Astrocyte of the hippocampus (primary cell): ENCODE data around the gene FAHD1.
"Not testable (repeated sequence)": the region's sequence is repeated elsewhere in the genome, so short reads cannot be mapped to it uniquely, and the experiment has no call there.

Experiments
- DNase-seq: peaks from one replicate; pipeline ENCODE4 v3.0.0; 2011; ENCODE audit warnings: low read depth, low spot score

Gene FAHD1

DNA sequence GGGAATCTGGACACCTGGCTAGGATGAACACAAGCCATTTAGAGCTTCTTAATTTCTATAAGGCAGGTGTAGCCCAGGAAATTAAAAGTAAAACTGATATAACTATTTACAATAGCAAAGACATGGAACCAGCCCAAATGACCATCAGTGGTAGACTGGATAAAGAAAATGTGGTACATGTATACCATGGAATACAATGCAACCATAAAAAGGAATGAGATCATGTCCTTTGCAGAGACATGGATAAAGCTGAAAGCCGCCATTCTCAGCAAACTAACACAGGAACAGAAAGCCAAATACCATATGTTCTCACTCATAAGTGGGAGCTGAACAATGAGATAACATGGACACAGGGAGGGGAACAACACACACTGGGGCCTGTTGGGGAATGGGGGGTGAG lies 19.4 kb downstream of the FAHD1 start:
- DNase-seq: no peak

DNA sequence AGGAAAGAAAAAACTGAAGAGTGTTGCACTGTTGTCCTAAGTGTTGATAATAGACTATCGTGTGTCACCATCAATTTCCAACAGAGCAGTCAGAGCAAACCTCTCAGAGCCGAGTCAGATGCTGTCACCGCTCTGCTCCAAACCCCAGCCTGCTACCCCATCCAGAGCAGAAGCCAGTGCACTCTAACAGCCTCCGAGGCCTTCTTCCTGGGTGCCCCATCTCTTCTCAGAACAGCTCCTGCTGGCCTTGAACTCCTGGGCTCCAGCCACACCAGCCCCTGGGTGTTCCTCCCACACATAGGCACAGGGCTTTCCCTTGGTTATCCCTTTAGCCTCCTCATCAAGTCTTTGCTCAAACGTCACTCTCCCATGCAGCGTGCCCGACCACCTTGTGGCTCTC lies 24.0 kb downstream of the FAHD1 start:
- DNase-seq: no peak

DNA sequence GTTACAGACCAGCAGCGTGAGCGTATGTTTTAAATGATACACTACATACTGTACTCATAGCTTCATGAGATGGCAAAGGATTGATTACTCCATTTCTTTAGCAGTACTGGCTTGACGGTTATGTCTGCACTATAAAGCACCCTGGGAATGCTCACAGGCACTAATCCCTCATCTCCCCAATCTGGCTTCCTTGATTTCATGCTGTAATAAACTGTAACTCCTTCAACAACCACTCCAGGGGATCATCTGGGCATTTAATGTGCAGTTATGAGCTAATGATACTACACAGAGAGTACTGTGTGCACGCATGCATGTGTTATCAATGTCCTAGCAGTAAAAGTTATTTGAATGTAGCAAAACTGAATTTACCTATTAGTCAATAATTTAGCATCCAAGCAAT lies 24.8 kb downstream of the FAHD1 start:
- no peak for DNase-seq

DNA sequence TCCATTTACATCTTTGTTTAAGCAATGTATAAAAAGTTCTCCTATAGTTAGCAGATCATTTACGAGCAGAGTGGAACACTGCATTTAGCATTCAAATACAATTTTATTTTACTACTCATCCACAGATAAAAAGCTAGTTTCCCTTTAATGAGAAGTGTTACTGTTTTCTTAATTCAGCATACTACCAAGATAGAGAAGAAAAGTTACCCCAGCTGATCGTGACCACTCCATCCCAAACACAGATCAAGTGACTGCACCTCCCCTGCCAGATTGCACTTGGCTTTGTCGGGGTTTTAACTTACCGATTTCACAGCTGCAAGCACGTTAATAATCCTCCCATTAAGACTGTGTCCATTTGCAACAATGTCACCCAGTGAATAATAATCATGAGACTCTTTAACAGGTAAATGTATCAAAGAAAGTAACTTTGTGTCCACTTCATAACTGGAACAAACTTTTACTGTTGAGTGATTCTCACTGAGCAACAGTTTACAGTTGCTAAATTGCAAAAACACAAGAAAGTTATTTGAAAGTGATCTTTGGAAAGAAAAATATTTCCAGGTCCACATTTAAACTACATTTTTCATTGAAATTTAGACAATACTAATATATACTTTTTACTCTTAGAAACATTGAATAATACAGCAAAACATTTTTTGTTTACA lies 30.6 kb downstream of the FAHD1 start:
- DNase-seq: no peak

DNA sequence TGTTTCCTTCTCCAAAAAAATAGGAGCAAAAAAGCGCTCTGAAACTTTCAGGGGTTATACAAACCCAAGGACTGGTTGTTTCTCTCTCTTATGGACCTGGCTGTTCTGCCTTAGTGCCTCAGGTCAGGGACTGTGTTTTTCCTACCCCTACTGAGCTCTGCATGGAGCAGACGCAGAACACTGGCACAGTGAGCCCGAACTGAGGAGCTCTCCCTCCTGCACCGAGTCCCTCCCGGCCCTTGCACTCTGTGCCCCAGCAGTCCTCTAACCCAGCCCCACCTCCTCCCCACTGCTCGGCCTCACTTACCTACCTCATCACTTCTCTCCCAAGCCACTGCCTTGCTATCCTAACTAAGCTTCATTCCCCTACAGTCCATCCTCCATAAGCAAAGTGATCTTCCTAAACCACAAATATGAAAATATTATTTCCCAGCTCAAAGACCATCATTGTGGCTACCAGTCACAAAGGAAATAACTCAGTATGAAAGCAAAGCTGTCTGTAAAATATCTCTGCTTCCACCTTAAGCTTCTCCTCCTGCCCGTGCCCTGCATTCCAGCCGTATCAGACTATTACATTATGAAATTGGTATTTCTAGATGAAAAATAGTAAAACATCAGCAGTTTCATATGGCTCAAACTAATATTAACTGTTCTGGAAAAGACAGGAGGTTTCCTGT lies 31.3 kb downstream of the FAHD1 start:
- DNase-seq: peak; percentile 6

DNA sequence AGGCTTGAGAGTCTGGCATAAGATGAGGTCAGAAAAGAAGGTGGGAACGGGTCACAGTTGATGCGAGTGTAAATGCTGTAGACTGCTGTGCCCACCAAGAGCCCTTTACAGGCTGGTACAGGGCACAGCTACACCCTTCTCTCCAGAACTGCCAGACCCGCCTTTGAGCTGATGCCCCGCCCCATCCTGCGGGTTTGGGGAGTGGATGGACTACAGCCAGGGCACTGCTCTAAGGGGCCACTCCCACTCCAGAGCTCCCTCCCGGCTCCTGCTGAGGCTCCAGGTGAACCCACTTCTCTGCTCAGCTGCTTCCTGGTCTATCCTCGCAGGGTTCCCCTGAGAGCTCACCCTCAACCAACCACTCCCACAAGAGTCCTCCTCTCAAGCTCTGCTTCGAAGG lies 32.6 kb downstream of the FAHD1 start:
- no peak for DNase-seq

DNA sequence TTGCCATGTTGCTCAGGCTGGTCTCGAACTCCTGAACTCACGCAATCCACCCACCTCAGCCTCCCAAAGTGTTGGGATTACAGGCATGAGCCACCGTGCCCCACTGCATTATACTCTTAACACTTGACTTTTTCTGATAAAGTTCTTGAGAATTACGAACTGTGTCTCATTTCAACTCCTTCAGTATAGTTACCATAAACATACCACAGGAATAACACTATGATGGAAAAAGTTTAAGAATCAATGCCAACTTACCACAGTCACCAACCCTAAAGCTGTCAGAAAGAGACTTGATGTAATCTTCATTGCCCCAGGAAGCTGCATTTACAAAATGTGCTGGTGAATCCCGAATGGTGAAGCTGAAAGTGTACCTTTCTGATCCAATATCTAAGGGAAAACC lies 34.7 kb downstream of the FAHD1 start:
- no peak for DNase-seq

DNA sequence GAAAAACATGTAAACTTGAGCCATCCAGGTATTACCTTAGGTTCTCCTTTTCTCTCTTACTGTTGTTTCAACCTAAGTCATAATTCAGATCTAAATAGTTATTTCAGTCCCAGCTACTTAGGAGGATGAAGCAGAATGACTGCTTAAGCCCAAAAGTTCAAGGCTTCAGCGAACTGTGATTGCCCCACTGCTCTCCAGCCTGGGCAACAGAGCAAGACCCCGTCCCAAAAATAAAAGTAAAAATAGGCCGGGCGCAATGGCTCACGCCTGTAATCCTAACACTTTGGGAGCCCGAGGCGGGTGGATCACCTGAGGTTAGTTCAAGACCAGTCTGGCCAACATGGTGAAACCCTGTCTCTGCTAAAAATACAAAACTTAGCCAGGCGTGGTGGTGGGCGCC lies 35.4 kb downstream of the FAHD1 start:
- no peak for DNase-seq

DNA sequence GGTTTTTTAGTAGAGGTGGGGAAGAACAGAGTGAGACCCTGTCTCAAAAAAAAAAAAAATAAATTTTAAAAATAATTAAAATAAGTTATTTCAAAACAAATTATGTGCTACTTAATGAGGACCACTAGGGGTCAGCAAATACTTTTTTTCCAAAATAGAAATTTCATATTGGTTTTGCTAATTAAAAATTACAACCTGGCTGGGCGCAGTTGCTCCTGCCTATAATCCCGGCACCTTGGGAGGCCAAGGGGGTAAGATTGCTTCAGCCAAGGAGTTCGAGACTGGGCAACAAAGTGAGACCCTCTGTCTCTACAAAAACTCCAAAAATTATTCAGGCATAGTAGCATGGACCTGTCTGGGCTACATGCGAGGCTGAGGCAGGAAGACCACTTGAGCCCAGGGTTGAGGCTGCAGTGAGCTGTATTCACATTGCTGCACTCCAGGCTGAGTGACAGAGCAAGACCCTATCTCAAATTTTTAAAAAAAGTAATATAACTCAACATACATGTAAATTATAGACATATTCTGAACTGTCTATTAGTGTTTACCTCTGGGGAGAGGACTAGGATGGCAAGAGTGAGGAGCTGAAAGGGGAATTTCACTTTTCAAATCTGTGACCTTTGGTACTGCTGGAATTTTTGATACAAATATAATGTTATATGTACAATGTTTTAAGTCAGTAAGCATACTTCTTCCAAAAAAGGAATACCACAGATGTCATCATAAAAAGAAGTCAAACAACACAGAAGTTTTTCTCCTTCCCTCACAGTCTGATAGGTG lies 36.9 kb downstream of the FAHD1 start:
- peak; percentile 48 for DNase-seq

DNA sequence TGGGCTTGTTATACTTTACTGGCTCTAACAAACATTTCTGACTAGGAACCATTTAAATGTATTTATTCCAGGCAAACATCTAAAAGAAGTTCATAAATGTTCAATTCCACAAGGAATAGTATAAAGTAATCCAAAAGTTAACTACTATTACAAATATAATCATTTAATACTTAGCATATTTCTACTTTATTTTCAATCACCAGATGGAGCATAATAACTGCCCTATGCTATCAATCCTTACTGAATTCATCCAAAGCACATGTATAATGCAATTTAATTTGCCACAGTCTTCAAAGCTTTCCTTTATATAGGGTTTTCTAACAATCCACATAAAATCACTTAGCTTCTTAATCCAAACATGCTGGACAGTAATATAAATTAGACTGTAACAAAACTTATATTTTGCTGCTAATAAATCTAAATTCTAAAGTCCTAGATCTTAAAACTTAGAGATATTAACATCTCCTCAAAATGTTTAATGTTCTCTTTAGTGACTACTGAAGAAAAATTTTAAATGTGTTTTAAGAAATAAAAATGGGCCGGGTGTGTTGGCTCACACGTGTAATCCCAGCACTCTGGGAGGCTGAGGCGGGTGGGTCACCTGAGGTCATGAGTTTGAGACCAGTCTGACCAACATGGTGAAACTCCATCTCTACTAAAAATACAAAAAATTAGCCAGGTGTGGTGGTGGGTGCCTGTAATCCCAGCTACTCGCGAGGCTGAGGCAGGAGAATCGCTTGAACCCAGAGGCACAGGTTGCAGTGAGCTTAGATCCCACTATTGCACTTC lies 39.1 kb downstream of the FAHD1 start:
- DNase-seq: no peak

DNA sequence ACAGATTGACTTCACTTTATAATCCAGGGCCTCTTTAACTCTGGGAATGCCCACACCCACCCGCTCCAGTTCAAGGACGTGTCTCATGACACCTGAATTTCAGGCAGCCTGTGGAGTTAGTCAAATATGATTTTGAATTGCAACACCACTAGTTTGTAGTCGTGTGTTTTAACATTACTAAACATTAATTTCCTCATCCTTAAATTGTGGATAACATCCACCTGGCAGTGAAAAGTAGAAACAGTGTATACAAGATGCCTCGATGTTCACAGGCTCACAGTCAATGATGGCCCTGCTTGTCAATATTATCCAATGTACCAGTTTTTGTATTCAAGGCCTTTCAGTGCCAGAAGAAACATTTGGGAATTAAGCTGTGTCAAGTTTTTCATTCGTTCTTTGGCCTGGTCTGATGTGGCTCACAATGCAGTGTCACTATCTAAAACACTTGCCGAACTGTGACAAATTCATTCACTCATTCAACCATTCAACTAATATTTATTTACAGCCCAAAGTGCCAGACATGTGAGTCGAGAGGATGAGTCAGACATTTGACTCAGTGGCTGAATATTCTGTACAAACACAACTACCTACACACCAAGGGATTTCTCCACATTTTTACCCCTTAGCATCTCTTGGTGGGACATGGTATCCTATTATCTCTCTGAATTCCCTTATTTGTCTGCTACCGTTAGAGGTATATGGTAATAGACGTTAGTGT lies 43.5 kb downstream of the FAHD1 start:
- peak; percentile 76 for DNase-seq

DNA sequence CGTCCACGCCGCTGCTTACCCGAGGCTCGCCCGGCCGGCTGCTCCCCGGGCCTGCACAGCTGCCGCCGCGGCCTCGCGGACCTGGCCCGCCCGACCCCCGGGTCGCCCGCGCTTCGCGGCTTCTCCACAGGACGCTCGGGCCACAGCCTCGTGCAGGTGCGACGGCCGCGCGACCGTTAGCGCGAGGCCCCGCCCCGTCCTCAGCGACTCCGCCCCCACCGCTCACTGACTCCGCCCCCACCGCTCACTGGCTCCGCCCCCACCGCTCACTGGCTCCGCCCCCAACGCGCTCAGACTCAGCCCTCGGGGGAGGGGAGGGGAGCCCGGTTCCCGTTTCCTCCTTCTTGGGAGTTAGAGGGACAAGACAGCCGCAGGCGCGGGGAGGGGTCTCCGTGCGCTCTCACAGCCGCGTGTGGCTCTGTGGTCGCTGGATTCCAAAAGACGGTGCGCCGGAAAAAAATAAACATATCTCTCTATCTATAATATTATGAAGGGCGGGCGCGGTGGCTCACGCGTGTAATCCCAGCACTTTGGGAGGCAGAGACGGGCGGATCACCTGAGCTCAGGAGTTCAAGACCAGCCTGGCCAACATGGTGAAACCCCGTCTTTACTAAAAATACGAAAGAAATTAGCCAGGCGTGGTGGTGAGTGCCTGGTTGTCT lies 45.1 kb downstream of the FAHD1 start, which contains the start of gene MEIOB:
TSS of gene MEIOB (minus strand) at position 191 of the 662 bp plus-strand sequence. CDS start 3,989 bp downstream, outside the sequence.
- DNase-seq: peak; percentile 51

DNA sequence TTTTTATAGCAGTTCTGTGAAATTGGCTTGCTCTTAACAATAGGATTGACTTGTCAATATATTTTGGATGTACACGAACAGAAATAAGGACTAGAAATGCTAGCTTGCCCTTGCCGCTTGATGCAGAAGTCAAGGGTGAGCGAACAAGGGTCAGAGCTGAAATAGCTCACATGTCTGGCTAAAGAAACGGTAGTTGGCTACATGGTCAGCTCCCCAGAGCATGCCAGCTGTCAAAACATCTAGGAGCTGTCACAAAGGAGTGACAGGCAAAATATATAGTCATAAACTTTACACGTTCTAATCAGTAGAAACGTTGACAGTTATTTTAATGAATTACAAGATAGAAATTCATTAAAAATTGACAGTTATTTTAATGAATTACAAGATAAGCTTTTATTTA lies 47.8 kb downstream of the FAHD1 start:
- no peak for DNase-seq

DNA sequence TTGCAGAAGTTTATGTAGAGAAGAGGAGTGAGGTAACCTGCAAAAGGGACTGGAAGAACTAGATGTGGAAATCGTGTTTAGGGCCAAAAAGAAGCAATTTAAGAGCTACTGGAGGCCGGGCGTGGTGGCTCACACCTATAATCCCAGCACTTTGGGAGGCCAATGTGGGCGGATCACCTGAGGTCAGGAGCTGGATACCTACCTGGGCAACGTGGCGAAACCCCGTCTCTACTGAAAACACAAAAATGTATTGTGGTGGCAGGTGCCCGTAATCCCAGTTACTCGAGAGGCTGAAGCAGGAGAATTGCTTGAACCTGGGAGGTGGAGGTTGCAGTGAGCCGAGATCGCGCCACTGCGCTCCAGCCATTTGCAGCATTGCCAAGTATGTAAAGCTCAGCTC lies 49.1 kb downstream of the FAHD1 start:
- not testable (repeated sequence) for DNase-seq

DNA sequence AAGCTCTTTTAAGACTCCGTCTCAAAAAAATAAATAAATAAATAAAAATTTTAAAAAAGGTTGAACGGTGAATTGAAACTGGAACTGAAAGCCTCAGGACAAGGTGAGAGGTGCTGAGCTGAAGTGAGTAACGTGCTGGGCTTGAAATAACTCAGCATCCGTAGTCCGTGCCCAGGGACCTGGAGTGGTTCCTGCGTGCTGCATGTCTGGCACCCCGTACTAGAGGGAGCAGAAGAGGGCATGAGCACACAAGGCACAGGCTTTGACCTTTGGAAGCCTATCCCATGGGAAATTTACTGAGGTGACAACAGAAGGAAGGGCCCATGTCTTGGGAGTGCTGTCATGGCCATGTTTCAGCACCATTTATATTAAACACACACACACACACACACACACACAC lies 49.5 kb downstream of the FAHD1 start:
- no peak for DNase-seq

DNA sequence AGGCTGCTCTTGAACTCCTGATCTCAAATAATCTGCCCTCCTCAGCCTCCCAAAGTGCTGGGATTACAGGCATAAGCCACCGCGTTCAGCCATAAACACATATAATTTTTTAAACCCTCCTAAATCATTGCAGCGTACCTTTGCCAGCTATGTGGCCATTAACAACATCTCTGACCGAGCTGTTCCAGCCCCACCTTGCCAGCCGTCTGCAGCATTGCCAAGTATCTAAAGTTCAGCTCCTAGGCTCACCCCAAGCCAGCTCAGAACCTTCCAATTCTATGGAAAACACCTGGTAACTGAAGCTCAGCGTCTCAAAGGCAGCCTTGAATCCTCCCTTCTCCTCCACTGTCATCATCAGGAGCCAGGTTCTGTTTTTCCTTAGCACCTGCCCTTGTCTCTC lies 50.1 kb downstream of the FAHD1 start:
- no peak for DNase-seq

DNA sequence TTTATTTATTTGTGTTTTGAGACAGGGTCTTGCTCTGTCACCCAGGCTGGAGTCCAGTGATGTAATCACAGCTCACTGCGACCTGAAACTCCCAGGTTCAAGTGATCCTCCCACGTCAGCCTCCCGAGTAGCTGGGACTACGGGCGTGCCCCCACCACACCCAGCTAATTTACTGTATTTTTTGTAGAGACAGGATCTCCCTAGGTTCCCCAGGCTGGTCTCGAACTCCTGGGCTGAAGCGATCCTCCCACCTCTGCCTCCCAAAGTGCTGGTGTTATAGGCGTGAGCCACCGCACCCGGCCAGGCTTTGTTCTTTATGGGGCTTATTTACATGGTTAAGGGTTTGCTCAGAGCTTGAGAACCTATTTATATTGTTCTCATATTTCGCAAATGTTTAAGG lies 50.8 kb downstream of the FAHD1 start:
- no peak for DNase-seq

DNA sequence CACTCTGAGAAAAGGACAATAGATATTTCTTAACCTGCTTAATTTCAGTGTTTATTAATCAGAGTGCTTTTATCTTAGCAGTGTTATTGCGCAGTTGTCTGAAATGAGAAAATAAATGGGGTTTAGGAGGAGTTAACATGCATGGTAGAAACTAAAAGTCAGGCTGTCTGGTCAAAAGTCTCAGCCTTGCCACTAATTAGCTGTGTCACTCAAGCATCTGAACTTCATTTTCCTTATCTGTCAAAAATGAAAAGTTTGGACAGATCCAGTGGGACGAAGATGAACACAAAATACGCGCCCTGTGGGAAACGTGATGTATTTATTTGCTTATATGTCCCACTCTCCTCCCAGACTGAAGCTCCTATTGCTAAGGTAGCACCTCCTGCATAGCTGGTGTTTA lies 51.2 kb downstream of the FAHD1 start:
- DNase-seq: no peak
